ENCODE measurements around the gene CCDC201.
"Not testable (repeated sequence)": the region's sequence is repeated elsewhere in the genome, so short reads cannot be mapped to it uniquely, and the experiment has no call there.

The CCDC201 gene

DNA sequence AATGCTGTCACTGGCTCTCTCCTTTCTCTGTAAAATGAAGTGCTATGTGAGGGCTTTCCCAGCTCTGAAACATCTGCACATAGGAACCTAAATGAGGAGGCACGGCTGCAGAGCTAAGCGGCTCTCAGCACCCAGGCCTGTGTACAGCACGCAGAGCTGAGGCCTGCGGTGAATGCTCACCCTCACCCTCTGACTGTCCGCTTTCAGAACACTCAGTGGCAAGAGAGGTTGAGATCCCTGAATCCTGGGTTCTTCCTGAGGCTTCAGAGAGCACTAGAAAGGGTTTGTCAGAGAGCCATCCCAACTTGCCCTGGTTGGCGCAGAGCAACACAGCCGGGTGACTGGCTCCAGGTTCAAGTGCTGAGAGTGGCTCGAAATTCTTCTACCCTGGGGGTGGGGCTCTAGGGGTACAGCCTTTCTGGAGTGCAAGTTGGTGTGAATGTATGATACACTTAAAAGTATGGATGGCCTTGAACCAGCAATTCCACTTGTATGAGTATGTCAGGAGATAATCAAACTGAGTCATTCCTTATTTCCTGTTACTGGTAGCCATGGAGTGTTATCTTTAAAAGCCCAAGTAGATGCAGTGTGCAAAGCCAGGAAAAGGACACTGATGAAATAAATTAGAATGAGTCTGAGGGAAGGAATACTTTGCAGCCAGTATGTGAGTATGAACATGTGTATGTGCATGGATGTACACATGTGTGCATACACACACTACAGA lies 1.7 kb upstream of the CCDC201 start:
- Histone ChIP-seq H3K4me1 (ENCODE audit: insufficient read depth, low read length) (no peaks in the 10 kb centered on the region), H3K36me3 (ENCODE audit: insufficient read depth, low read length) (no peaks in the 10 kb centered on the region), H3K9ac (ENCODE audit: low read depth, low read length) (no peak overlapping the region), H3K9me3 (ENCODE audit: control insufficient read depth, insufficient read depth, low read length) (no peaks in the 10 kb centered on the region)

DNA sequence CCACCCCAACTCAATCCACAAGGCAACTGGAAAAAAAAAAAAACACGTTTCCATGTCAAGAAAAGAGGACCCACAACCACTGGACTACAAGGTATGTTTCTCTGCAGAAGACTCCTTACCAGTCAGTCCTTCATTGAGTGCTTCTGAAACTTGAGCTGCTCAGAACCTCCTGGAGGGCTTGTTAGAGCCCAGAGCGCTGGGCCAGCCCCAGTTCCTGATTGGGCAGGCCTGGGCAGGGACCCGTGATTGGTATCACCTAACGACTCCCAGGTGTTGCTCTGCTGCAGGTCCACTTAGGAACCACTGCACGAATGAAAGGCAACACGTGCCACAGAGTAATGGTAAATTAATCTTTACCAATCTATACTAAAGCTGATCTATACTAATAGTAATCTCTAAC lies 473 bp upstream of the CCDC201 start:
- H3K36me3 ChIP-seq (ENCODE audit: insufficient read depth, low read length): no peaks in the 10 kb centered on the region
- no peaks in the 10 kb centered on the region for H3K9me3 ChIP-seq (ENCODE audit: control insufficient read depth, insufficient read depth, low read length)
- H3K4me1 ChIP-seq (ENCODE audit: insufficient read depth, low read length): no peaks in the 10 kb centered on the region
- H3K9ac ChIP-seq (ENCODE audit: low read depth, low read length): no peak overlapping the region

- H3K9me3 ChIP-seq (ENCODE audit: control insufficient read depth, insufficient read depth, low read length): no peaks in the 10 kb centered on the region; the same call in 1 of the 2 replicates
- H3K36me3 ChIP-seq (ENCODE audit: insufficient read depth, low read length): no peaks in the 10 kb centered on the region
- no peak overlapping the region for H3K9ac ChIP-seq (ENCODE audit: low read depth, low read length)
- no peaks in the 10 kb centered on the region for H3K4me1 ChIP-seq (ENCODE audit: insufficient read depth, low read length)
Measured at GRCh38 chr7:45872116-45873034, 507 bp downstream of the CCDC201 start.

DNA sequence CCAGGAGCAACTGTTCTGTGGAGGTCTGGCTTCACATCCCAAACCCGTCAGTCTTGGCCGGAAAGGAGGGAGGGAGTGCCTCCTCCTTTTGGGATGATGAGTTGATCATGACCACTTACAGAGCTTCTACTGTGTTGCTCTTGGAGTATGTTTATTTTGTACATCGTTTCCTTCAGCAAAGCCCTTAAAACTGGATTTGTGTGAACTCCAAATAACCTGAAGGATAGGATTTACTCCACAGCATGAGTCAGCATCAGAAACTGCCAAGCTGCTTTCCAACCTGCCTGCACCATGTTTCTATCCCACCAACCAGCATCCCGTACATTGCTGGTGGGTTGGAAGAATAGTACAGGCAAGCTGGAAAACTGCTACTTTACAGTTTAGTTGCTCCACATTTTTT lies 3.5 kb downstream of the CCDC201 start:
- Histone ChIP-seq H3K36me3 (ENCODE audit: insufficient read depth, low read length) (no peaks in the 10 kb centered on the region), H3K9ac (ENCODE audit: low read depth, low read length) (no peak overlapping the region), H3K9me3 (ENCODE audit: control insufficient read depth, insufficient read depth, low read length) (no peaks in the 10 kb centered on the region; the same call in 1 of the 2 replicates), H3K4me1 (ENCODE audit: insufficient read depth, low read length) (no peaks in the 10 kb centered on the region)

- Histone ChIP-seq H3K9me3 (ENCODE audit: control insufficient read depth, insufficient read depth, low read length) (no peaks in the 10 kb centered on the region; the same call in 1 of the 2 replicates), H3K9ac (ENCODE audit: low read depth, low read length) (no peak overlapping the region), H3K4me1 (ENCODE audit: insufficient read depth, low read length) (no peaks in the 10 kb centered on the region), H3K36me3 (ENCODE audit: insufficient read depth, low read length) (no peaks in the 10 kb centered on the region)
Measured at GRCh38 chr7:45867471-45867870, 5.4 kb downstream of the CCDC201 start.

GRCh38 chr7:45865594-45866410 lies 7.1 kb downstream of the CCDC201 start:
- no peak overlapping the region for H3K9ac ChIP-seq (ENCODE audit: low read depth, low read length)
- H3K36me3 ChIP-seq (ENCODE audit: insufficient read depth, low read length): no peaks in the 10 kb centered on the region
- H3K9me3 ChIP-seq (ENCODE audit: control insufficient read depth, insufficient read depth, low read length): no peaks in the 10 kb centered on the region; the same call in 1 of the 2 replicates
- H3K4me1 ChIP-seq (ENCODE audit: insufficient read depth, low read length): no peaks in the 10 kb centered on the region

GRCh38 chr7:45863715-45864114 lies 9.2 kb downstream of the CCDC201 start:
- Histone ChIP-seq H3K9ac (ENCODE audit: low read depth, low read length) (no peak overlapping the region), H3K36me3 (ENCODE audit: insufficient read depth, low read length) (no peaks in the 10 kb centered on the region), H3K4me1 (ENCODE audit: insufficient read depth, low read length) (no peaks in the 10 kb centered on the region), H3K9me3 (ENCODE audit: control insufficient read depth, insufficient read depth, low read length) (no peaks in the 10 kb centered on the region; the same call in 1 of the 2 replicates)

- not testable (repeated sequence) for H3K4me1 ChIP-seq (ENCODE audit: insufficient read depth, low read length); H3K9me3 ChIP-seq (ENCODE audit: control insufficient read depth, insufficient read depth, low read length); H3K9ac ChIP-seq (ENCODE audit: low read depth, low read length); H3K36me3 ChIP-seq (ENCODE audit: insufficient read depth, low read length)
Measured at GRCh38 chr7:45856888-45857287, 16.0 kb downstream of the CCDC201 start.

DNA sequence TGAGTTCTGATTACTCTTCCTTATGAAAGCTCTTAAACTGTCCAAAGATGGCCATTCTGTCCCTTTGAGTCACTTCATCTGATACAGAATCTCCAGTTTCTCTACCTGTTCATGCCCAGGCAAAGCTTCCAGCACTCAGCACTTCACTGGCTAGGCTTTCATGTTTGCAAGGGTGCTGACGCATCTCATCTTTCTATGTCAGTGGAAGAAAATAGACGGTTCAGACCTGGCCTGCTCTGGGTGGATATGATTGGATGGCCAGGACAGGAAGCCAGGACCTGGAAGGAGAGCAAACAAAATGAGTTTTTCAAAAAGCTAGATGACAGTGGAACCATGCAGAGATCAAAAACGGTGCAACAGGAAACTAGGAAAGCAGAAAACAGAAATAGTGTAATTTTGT lies 17.2 kb downstream of the CCDC201 start:
- H3K4me1 ChIP-seq (ENCODE audit: insufficient read depth, low read length); H3K9ac ChIP-seq (ENCODE audit: low read depth, low read length); H3K36me3 ChIP-seq (ENCODE audit: insufficient read depth, low read length); H3K9me3 ChIP-seq (ENCODE audit: control insufficient read depth, insufficient read depth, low read length): not testable (repeated sequence)

- H3K36me3 ChIP-seq (ENCODE audit: insufficient read depth, low read length); H3K9me3 ChIP-seq (ENCODE audit: control insufficient read depth, insufficient read depth, low read length); H3K9ac ChIP-seq (ENCODE audit: low read depth, low read length); H3K4me1 ChIP-seq (ENCODE audit: insufficient read depth, low read length): not testable (repeated sequence)
Measured at GRCh38 chr7:45853491-45853890, 19.4 kb downstream of the CCDC201 start.

- not testable (repeated sequence) for H3K9ac ChIP-seq (ENCODE audit: low read depth, low read length); H3K36me3 ChIP-seq (ENCODE audit: insufficient read depth, low read length); H3K4me1 ChIP-seq (ENCODE audit: insufficient read depth, low read length); H3K9me3 ChIP-seq (ENCODE audit: control insufficient read depth, insufficient read depth, low read length)
Measured at GRCh38 chr7:45852984-45853383, 19.9 kb downstream of the CCDC201 start.

DNA sequence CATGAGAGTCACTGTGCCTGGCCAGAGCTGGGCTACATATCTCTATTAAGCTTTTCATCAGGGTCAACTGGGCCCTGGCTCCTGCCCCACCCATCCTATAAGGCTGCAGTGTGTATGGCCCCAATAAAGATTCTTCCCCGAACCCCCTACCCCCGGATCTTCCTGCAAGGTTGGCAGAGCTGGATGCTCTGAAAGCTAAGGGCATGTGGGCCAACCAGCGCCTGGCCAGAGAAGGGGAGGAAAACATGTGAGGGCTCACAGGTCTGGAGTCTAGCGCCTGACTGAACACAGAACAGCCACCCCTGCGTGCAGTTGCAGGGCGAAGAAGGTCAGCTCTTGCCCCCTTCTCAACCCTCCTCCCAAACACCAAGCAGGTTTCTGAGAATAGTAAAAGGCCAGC lies 24.1 kb downstream of the CCDC201 start:
- not testable (repeated sequence) for H3K9ac ChIP-seq (ENCODE audit: low read depth, low read length); H3K9me3 ChIP-seq (ENCODE audit: control insufficient read depth, insufficient read depth, low read length); H3K36me3 ChIP-seq (ENCODE audit: insufficient read depth, low read length); H3K4me1 ChIP-seq (ENCODE audit: insufficient read depth, low read length)

GRCh38 chr7:45846536-45846935 lies 26.3 kb downstream of the CCDC201 start:
- not testable (repeated sequence) for H3K36me3 ChIP-seq (ENCODE audit: insufficient read depth, low read length); H3K9ac ChIP-seq (ENCODE audit: low read depth, low read length); H3K4me1 ChIP-seq (ENCODE audit: insufficient read depth, low read length); H3K9me3 ChIP-seq (ENCODE audit: control insufficient read depth, insufficient read depth, low read length)

GRCh38 chr7:45841926-45842717 lies 30.8 kb downstream of the CCDC201 start:
- not testable (repeated sequence) for H3K9ac ChIP-seq (ENCODE audit: low read depth, low read length); H3K4me1 ChIP-seq (ENCODE audit: insufficient read depth, low read length); H3K36me3 ChIP-seq (ENCODE audit: insufficient read depth, low read length); H3K9me3 ChIP-seq (ENCODE audit: control insufficient read depth, insufficient read depth, low read length)

Measured in ES-I3 (cell line).